ENCODE results near the gene UGT1A10. TPM values are rescaled to one million over a fixed set of nuclear protein-coding genes. Genes with fewer than 3 reads are reported as not detected.

Gene UGT1A10
- total and polyA plus RNA-seq, 2 of the 13 experiments (the other 11 are each of a cell fraction or from before 2014, with no cell fraction given): not detected

DNA sequence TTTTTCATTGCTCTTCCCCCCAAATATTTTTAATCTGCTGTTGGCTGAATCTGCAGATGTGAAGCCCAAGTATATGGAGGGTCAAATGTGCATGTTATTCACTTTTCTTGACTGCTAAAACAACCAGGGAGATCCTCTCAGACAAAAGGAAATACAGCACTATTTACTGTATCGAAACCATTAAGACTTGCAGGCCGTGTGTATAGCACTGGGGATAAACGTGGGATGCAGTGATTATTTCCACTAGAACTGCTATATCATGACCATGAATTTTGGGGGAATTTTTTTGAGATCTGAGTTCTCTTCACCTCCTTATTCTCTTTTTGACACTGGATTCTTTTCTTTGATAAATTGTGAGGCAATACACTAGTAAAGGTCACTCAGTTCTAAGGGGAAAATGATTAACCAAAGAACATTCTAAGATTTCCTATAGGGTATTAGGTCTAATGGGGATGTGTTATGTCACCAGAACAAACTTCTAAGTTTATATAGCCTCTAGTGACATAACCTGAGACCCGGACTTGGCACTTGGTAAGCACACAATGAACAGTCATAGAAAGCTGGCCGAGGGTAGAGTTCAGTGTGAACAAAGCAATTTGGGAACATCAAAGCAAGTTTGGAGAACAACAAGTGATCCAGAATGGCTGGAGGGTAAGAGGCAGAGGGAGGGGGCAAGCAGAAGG lies 109.0 kb downstream of the UGT1A10 start (continued):
- TF ChIP-seq, protein P1, sequence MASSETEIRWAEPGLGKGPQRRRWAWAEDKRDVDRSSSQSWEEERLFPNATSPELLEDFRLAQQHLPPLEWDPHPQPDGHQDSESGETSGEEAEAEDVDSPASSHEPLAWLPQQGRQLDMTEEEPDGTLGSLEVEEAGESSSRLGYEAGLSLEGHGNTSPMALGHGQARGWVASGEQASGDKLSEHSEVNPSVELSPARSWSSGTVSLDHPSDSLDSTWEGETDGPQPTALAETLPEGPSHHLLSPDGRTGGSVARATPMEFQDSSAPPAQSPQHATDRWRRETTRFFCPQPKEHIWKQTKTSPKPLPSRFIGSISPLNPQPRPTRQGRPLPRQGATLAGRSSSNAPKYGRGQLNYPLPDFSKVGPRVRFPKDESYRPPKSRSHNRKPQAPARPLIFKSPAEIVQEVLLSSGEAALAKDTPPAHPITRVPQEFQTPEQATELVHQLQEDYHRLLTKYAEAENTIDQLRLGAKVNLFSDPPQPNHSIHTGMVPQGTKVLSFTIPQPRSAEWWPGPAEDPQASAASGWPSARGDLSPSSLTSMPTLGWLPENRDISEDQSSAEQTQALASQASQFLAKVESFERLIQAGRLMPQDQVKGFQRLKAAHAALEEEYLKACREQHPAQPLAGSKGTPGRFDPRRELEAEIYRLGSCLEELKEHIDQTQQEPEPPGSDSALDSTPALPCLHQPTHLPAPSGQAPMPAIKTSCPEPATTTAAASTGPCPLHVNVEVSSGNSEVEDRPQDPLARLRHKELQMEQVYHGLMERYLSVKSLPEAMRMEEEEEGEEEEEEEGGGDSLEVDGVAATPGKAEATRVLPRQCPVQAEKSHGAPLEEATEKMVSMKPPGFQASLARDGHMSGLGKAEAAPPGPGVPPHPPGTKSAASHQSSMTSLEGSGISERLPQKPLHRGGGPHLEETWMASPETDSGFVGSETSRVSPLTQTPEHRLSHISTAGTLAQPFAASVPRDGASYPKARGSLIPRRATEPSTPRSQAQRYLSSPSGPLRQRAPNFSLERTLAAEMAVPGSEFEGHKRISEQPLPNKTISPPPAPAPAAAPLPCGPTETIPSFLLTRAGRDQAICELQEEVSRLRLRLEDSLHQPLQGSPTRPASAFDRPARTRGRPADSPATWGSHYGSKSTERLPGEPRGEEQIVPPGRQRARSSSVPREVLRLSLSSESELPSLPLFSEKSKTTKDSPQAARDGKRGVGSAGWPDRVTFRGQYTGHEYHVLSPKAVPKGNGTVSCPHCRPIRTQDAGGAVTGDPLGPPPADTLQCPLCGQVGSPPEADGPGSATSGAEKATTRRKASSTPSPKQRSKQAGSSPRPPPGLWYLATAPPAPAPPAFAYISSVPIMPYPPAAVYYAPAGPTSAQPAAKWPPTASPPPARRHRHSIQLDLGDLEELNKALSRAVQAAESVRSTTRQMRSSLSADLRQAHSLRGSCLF (CRISPR knock-in tag; IDR thresholded peaks at IDR 0.05; ENCODE audit: borderline replicate concordance): no peak
- no peak for TF ChIP-seq RORA (CRISPR knock-in tag; IDR thresholded peaks at IDR 0.05)
- TF ChIP-seq NR3C1 (CRISPR knock-in tag; IDR thresholded peaks at IDR 0.05): no peak
- TF ChIP-seq, protein P2, sequence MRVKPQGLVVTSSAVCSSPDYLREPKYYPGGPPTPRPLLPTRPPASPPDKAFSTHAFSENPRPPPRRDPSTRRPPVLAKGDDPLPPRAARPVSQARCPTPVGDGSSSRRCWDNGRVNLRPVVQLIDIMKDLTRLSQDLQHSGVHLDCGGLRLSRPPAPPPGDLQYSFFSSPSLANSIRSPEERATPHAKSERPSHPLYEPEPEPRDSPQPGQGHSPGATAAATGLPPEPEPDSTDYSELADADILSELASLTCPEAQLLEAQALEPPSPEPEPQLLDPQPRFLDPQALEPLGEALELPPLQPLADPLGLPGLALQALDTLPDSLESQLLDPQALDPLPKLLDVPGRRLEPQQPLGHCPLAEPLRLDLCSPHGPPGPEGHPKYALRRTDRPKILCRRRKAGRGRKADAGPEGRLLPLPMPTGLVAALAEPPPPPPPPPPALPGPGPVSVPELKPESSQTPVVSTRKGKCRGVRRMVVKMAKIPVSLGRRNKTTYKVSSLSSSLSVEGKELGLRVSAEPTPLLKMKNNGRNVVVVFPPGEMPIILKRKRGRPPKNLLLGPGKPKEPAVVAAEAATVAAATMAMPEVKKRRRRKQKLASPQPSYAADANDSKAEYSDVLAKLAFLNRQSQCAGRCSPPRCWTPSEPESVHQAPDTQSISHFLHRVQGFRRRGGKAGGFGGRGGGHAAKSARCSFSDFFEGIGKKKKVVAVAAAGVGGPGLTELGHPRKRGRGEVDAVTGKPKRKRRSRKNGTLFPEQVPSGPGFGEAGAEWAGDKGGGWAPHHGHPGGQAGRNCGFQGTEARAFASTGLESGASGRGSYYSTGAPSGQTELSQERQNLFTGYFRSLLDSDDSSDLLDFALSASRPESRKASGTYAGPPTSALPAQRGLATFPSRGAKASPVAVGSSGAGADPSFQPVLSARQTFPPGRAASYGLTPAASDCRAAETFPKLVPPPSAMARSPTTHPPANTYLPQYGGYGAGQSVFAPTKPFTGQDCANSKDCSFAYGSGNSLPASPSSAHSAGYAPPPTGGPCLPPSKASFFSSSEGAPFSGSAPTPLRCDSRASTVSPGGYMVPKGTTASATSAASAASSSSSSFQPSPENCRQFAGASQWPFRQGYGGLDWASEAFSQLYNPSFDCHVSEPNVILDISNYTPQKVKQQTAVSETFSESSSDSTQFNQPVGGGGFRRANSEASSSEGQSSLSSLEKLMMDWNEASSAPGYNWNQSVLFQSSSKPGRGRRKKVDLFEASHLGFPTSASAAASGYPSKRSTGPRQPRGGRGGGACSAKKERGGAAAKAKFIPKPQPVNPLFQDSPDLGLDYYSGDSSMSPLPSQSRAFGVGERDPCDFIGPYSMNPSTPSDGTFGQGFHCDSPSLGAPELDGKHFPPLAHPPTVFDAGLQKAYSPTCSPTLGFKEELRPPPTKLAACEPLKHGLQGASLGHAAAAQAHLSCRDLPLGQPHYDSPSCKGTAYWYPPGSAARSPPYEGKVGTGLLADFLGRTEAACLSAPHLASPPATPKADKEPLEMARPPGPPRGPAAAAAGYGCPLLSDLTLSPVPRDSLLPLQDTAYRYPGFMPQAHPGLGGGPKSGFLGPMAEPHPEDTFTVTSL (CRISPR knock-in tag; IDR thresholded peaks at IDR 0.05; ENCODE audit: borderline replicate concordance): peak; percentile 99
- peak; percentile 90; the same call in 1 of the 2 replicates for TF ChIP-seq STAT5B (CRISPR knock-in tag; IDR thresholded peaks at IDR 0.05)
- peak; percentile 98 for TF ChIP-seq CREM (IDR thresholded peaks at IDR 0.05)
- no peak for TF ChIP-seq CREM (CRISPR knock-in tag; IDR thresholded peaks at IDR 0.05)
- no peak for TF ChIP-seq CENPT (CRISPR knock-in tag; IDR thresholded peaks at IDR 0.05; ENCODE audit: low read depth)
- 0 out of 2 replicates have a peak, but pooled peaks have one; percentile 42 for TF ChIP-seq CHCHD3 (CRISPR knock-in tag; IDR thresholded peaks at IDR 0.05)
- TF ChIP-seq, protein P3, sequence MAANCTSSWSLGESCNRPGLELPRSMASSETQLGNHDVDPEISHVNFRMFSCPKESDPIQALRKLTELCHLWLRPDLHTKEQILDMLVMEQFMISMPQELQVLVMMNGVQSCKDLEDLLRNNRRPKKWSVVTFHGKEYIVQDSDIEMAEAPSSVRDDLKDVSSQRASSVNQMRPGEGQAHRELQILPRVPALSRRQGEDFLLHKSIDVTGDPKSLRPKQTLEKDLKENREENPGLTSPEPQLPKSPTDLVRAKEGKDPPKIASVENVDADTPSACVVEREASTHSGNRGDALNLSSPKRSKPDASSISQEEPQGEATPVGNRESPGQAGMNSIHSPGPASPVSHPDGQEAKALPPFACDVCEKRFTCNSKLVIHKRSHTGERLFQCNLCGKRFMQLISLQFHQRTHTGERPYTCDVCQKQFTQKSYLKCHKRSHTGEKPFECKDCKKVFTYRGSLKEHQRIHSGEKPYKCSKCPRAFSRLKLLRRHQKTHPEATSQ (CRISPR knock-in tag; IDR thresholded peaks at IDR 0.05; ENCODE audit: borderline replicate concordance): peak; percentile 84; the same call in 1 of the 2 replicates
- TF ChIP-seq ELF3 (CRISPR knock-in tag; IDR thresholded peaks at IDR 0.05): peak; percentile 88
- peak; percentile 86 for TF ChIP-seq REPIN1 (CRISPR knock-in tag; IDR thresholded peaks at IDR 0.05; ENCODE audit: borderline replicate concordance, low read depth)
- no peak for TF ChIP-seq PRMT3 (CRISPR knock-in tag; IDR thresholded peaks at IDR 0.05; ENCODE audit: borderline replicate concordance, low read depth)
- no peak for TF ChIP-seq MYNN (CRISPR knock-in tag; IDR thresholded peaks at IDR 0.05; ENCODE audit: low read depth)
